ENCODE data around the gene TAS2R1.

DNA sequence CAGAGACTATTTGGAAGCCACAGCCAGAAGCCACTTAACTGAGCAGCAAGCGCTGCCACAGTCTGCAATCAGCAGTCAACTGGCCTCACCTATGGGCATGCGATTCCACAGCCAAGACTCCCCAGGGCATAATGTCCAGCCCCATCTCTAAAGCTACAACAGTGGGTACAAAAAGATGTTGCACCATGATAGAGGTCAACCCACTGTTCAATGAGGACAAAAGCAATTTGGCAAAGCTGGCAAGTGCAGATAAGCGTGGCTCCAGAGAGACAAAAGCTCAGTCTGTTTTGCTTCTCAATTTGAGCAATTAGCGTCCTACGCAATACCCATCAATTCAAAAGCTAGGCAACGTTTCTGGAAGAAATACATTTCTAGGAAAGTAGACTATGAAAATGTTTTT, 3.2 kb downstream of the TAS2R1 start:
- TF ChIP-seq, protein P1, sequence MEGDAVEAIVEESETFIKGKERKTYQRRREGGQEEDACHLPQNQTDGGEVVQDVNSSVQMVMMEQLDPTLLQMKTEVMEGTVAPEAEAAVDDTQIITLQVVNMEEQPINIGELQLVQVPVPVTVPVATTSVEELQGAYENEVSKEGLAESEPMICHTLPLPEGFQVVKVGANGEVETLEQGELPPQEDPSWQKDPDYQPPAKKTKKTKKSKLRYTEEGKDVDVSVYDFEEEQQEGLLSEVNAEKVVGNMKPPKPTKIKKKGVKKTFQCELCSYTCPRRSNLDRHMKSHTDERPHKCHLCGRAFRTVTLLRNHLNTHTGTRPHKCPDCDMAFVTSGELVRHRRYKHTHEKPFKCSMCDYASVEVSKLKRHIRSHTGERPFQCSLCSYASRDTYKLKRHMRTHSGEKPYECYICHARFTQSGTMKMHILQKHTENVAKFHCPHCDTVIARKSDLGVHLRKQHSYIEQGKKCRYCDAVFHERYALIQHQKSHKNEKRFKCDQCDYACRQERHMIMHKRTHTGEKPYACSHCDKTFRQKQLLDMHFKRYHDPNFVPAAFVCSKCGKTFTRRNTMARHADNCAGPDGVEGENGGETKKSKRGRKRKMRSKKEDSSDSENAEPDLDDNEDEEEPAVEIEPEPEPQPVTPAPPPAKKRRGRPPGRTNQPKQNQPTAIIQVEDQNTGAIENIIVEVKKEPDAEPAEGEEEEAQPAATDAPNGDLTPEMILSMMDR (IDR thresholded peaks at IDR 0.05) = no peak
- TF ChIP-seq ZFX (IDR thresholded peaks at IDR 0.05; ENCODE audit: borderline replicate concordance) = no peak

Measured in 22Rv1 (cell line).